PC-3 (cell line): ENCODE data around the gene TBC1D12. TPM values are rescaled to one million over a fixed set of nuclear protein-coding genes. Genes with fewer than 3 reads are reported as not detected.

Source experiments
- ATAC-seq: fragments of 200-7000 bp; cut with Tn5 transposase; 2 replicates; pipeline ENCODE4 v1.9.1; 2020; ENCODE audit warnings: mild to moderate bottlenecking, moderate library complexity
- BruUV-seq: library from RNA; stranded (reverse); fragments of 400-500 nt; replicated peaks from 2 replicates; lab custom pipeline; 2021; lab: Mats Ljungman, UMichigan
- CTCF ChIA-PET: fragments of 300-600 bp; sonication (Branson Sonifier 250); formaldehyde crosslinking; loops from one replicate; lab custom pipeline; 2022; ENCODE audit warnings: antibody characterized with exemption; lab: Charles Lee
- POLR2A ChIA-PET: fragments of 300-600 bp; sonication (Branson Sonifier 250); formaldehyde crosslinking; loops from one replicate; lab custom pipeline; 2022; ENCODE audit warnings: antibody characterized with exemption; ENCODE audit not compliant: unreplicated experiment; lab: Charles Lee
- DNase-seq: peaks from one replicate; pipeline ENCODE4 v3.0.0-alpha.2; 2015
- H2AFZ ChIP-seq: fragments of 300-600 bp; sonication (generic); 2 replicates; pipeline ENCODE4 v1.6.0; 2016; ENCODE audit warnings: antibody characterized with exemption, low read length
- H3F3A ChIP-seq: fragments of 300-600 bp; sonication (generic); one replicate; pipeline ENCODE4 v1.6.0; 2017; ENCODE audit warnings: antibody characterized with exemption, low read length, control low read depth, mild to moderate bottlenecking; ENCODE audit not compliant: unreplicated experiment
- H3K27ac ChIP-seq: fragments of 300-600 bp; sonication (generic); 2 replicates; pipeline ENCODE4 v1.5.1; 2016; ENCODE audit warnings: mild to moderate bottlenecking, low read length
- H3K27me3 ChIP-seq: fragments of 300-600 bp; sonication (generic); 2 replicates; pipeline ENCODE4 v1.6.1; 2016; ENCODE audit warnings: low read length, mixed read lengths
- H3K36me3 ChIP-seq: fragments of 300-600 bp; sonication (generic); 2 replicates; pipeline ENCODE4 v1.6.1; 2016; ENCODE audit warnings: low read depth, mixed run types, low read length, mixed read lengths
- H3K4me1 ChIP-seq: fragments of 300-600 bp; sonication (generic); 2 replicates; pipeline ENCODE4 v1.5.1; 2016; ENCODE audit warnings: low read length; ENCODE audit not compliant: insufficient read depth
- H3K4me2 ChIP-seq: fragments of 300-600 bp; sonication (generic); 2 replicates; pipeline ENCODE4 v1.6.0; 2016; ENCODE audit warnings: low read length
- H3K4me3 ChIP-seq: fragments of 300-600 bp; sonication (generic); 2 replicates; pipeline ENCODE4 v1.5.1; 2016; ENCODE audit warnings: mild to moderate bottlenecking, low read length, mixed read lengths
- H3K79me2 ChIP-seq: fragments of 300-600 bp; sonication (generic); 2 replicates; pipeline ENCODE4 v1.6.1; 2017; ENCODE audit warnings: low read length, mixed read lengths
- H3K9ac ChIP-seq: fragments of 300-600 bp; sonication (generic); 2 replicates; pipeline ENCODE4 v1.6.0; 2016; ENCODE audit warnings: mild to moderate bottlenecking, low read length
- H3K9me2 ChIP-seq: fragments of 300-600 bp; sonication (generic); replicated peaks from 2 replicates; pipeline ENCODE4 v1.6.1; 2016; ENCODE audit warnings: mixed run types, low read length, mixed read lengths
- H3K9me3 ChIP-seq: fragments of 300-600 bp; sonication (generic); 2 replicates; pipeline ENCODE4 v1.6.1; 2016; ENCODE audit warnings: low read length, mixed read lengths
- H4K20me1 ChIP-seq: fragments of 300-600 bp; sonication (generic); 2 replicates; pipeline ENCODE4 v1.6.1; 2016; ENCODE audit warnings: low read length, mixed read lengths
- EZH2 ChIP-seq: fragments of 300-600 bp; sonication (generic); IDR thresholded peaks from one replicate; pipeline ENCODE4 v1.6.1; 2017; ENCODE audit warnings: antibody characterized with exemption, mild to moderate bottlenecking, low read length; ENCODE audit not compliant: unreplicated experiment
- EZH2phosphoT487 ChIP-seq: fragments of 300-600 bp; sonication (generic); IDR thresholded peaks from 2 replicates; pipeline ENCODE4 v1.6.1; 2018; ENCODE audit warnings: mild to moderate bottlenecking, antibody characterized with exemption, low read length, borderline replicate concordance
- intact Hi-C: fragments of 100-400 bp; cut with micrococcal nuclease; formaldehyde crosslinking; loops from 2 replicates; pipeline ENCODE4 v1.9.0; 2023
- total RNA-seq: library from RNA; depleted of rRNA; stranded (reverse); fragments of >200 nt; gene quantifications from 2 replicates; pipeline ENCODE4 v1.2.3, GENCODE V29; 2014
- TF ChIP-seq, protein P1 (sequence below): fragments of 300-600 bp; sonication (generic); conservative IDR thresholded peaks from 2 replicates; pipeline ENCODE4 v1.5.1; 2017; ENCODE audit warnings: antibody characterized with exemption, low read depth, mild to moderate bottlenecking, low read length

Gene TBC1D12
- total RNA-seq, 1 experiment from 2014 or later, result 4.5 TPM

DNA sequence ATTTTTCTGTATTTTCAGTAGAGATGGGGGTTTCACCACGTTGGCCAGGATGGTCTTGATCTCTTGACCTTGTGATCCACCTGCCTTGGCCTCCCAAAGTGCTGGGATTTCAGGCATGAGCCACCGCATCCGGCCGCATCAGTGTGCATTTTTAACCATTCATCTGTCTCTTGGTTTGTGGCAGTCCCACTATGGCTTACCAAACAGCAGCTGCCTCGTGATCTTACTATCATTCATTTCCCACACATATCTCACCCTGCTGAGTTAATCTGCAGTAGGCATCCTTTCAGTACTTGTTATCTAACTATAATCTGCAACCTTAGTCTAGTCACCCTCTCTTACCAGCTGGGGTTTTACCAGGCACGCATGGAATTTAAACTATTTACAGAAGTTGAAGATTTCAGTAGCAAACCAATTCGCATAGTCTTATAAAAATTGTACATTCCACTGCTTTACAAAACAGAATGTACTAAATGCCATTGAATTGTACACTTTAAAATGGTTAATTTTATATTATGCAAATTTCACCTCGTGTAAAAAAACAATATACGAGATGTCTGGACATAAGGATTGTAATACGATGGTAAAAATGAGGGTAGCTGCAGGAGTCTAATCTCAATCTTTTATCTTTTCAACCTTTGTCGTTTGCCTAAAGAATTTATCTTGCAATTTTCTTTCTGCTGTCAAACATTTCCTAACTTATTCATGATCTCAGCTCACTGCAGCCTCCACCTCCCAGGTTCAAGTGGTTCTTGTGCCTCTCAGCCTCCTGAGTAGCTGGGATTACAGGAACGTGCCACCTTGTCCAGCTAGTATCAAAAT lies 4.6 kb upstream of the TBC1D12 start:
- H3K27ac ChIP-seq, result no peak overlapping the region
- H3K27me3 ChIP-seq, result no peaks in the 10 kb centered on the region
- BruUV-seq, result no TSS peak
- H3K4me1 ChIP-seq, result 0 out of 2 replicates have a peak, but pooled peaks cover 3% of the 10 kb centered on the region
- CTCF ChIA-PET, result interaction anchor here (0.7 kb wide), 1 partner anchor 46 kb away, joined by 5 read pairs; no protein-coding TSS in a partner anchor
- no peaks in the 10 kb centered on the region for H3K9me3 ChIP-seq
- intact Hi-C loops, result no loop called here
- H3K36me3 ChIP-seq, result no peaks in the 10 kb centered on the region
- no peak overlapping the region for H3K4me3 ChIP-seq
- no peak overlapping the region for H3K4me2 ChIP-seq
- H3K9ac ChIP-seq, result no peak overlapping the region
- no peaks in the 10 kb centered on the region for H3K79me2 ChIP-seq
- TF ChIP-seq, protein P1, sequence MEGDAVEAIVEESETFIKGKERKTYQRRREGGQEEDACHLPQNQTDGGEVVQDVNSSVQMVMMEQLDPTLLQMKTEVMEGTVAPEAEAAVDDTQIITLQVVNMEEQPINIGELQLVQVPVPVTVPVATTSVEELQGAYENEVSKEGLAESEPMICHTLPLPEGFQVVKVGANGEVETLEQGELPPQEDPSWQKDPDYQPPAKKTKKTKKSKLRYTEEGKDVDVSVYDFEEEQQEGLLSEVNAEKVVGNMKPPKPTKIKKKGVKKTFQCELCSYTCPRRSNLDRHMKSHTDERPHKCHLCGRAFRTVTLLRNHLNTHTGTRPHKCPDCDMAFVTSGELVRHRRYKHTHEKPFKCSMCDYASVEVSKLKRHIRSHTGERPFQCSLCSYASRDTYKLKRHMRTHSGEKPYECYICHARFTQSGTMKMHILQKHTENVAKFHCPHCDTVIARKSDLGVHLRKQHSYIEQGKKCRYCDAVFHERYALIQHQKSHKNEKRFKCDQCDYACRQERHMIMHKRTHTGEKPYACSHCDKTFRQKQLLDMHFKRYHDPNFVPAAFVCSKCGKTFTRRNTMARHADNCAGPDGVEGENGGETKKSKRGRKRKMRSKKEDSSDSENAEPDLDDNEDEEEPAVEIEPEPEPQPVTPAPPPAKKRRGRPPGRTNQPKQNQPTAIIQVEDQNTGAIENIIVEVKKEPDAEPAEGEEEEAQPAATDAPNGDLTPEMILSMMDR, result no peak
- TF ChIP-seq EZH2, result no peak
- TF ChIP-seq EZH2phosphoT487, result no peak
- no peaks in the 10 kb centered on the region for H4K20me1 ChIP-seq
- POLR2A ChIA-PET, result no interaction called here
- no peak overlapping the region for H2AFZ ChIP-seq
- H3F3A ChIP-seq, result no peaks in the 10 kb centered on the region
- ATAC-seq, result no peak
- no peaks in the 10 kb centered on the region for H3K9me2 ChIP-seq
- peak; percentile 20 for DNase-seq

DNA sequence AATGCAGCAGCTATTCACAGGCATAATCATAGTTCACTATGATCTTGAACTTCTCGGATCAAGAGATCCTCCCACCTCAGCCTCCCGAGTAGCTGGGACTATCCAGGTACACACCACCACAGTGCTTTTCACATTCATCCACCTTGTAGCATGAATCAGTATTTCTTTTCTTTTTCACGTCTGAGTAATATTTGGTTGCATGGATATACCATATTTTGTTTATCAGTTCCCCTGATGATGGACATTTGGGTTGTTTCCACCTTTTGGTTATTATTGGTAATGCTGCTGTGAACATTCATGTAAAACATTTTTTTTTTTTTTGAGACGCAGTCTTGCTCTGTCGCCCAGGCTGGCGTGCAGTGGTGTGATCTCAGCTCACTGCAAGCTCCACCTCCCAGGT lies 3.6 kb upstream of the TBC1D12 start:
- no peak for ATAC-seq
- Histone ChIP-seq H3F3A (no peaks in the 10 kb centered on the region), H3K9me2 (no peaks in the 10 kb centered on the region), H3K27me3 (no peaks in the 10 kb centered on the region), H4K20me1 (no peaks in the 10 kb centered on the region), H3K4me1 (0 out of 2 replicates have a peak, but pooled peaks cover 3% of the 10 kb centered on the region), H3K27ac (no peak overlapping the region), H3K36me3 (no peaks in the 10 kb centered on the region), H3K4me2 (no peak overlapping the region), H3K79me2 (peaks cover 7% of the 10 kb centered on the region; the same call in 1 of the 2 replicates), H3K9ac (no peak overlapping the region), H3K4me3 (no peak overlapping the region), H2AFZ (no peak overlapping the region), H3K9me3 (no peaks in the 10 kb centered on the region)
- intact Hi-C loops, result no loop called here
- ChIA-PET POLR2A (no interaction called here), CTCF (interaction anchor here (0.7 kb wide), 1 partner anchor 45 kb away, joined by 5 read pairs; no protein-coding TSS in a partner anchor)
- no peak for DNase-seq
- TF ChIP-seq, protein P1, result no peak
- TF ChIP-seq EZH2phosphoT487 (no peak), EZH2 (no peak)
- BruUV-seq, result no TSS peak
